Activated CD8-positive, alpha-beta memory T cell treated with anti-CD3 and anti-CD28 coated beads, Interleukin-2, amount 50 U/mL, for 4 hours (primary cell): ENCODE measurements around the gene CCPG1.

ENCODE experiments used
- DNase-seq: peaks from one replicate; pipeline ENCODE4 v3.0.0-alpha.2; 2020

CCPG1 gene

GRCh38 chr15:55318588-55319494, 89.3 kb downstream of the CCPG1 start, which contains the start of the genes PIGB and PIGBOS1:
Gene PIGB, plus strand, starts transcription at chr15:55319222. Its CDS starts 29 bp downstream, at chr15:55319251.
Gene PIGBOS1, minus strand, starts transcription at chr15:55319123. Its CDS starts 1,331 bp downstream, at chr15:55317792.
- DNase-seq: peak; percentile 72
